ENCODE results near the gene WDR37.
"Not testable (repeated sequence)": the region's sequence is repeated elsewhere in the genome, so short reads cannot be mapped to it uniquely, and the experiment has no call there.

The WDR37 gene

DNA sequence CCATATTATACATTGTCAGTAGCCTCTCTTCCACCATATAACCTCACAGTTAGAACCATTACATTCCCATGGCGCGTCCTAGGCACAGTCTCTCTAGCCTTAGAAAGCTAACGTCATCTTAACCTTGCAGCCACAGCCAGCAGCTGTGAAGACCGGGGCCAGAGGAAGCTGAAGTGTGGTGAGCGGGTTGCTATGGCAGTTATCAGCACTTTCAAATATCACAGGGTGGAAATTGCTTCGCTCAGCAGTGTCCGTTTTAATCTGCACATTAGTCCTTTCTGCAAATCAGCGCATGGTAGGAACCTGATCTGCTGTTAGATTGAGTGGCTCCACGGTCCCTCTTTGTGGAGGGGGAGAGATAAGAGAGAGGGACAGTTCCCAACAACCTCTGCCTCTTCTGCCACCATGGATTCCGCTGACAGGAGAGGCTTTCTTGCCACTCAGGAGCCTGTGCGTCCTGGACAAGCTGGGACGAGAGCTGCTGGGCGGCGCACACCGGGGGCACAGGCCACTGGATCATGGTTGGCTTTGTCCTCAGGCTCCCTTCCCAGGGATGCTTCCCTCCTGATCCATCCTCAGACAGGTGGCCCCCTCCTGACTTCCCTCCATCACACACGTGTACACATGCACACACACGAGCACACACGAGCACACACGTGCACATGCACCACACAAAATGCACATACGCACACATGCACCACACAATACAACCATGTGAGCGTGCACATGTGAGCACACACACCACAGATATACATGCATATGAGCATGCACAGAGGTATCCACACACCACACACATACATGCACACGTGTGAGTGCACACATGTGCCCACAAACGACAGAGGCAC, 93.8 kb downstream of the WDR37 start:
- in situ Hi-C loops (cut with HindIII; ENCODE audit: low sequenced_read_pairs): no loop called here

DNA sequence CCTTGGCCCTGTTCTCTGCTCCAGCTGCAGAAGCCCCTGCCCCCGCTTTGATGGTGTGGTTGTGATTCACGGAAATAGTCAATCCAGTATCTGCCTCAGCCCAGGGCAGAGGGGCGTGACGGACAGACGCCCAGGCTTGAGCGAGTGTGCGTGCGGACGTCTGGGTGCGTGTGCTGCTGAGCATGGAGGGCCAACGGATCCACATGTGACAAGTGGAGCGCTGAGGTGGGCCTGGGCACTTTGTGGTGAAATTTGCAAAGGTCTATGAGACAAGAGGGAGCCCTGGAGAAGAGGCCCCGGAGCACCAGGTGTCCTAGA, 94.4 kb downstream of the WDR37 start:
- in situ Hi-C loops (cut with HindIII; ENCODE audit: low sequenced_read_pairs): no loop called here

DNA sequence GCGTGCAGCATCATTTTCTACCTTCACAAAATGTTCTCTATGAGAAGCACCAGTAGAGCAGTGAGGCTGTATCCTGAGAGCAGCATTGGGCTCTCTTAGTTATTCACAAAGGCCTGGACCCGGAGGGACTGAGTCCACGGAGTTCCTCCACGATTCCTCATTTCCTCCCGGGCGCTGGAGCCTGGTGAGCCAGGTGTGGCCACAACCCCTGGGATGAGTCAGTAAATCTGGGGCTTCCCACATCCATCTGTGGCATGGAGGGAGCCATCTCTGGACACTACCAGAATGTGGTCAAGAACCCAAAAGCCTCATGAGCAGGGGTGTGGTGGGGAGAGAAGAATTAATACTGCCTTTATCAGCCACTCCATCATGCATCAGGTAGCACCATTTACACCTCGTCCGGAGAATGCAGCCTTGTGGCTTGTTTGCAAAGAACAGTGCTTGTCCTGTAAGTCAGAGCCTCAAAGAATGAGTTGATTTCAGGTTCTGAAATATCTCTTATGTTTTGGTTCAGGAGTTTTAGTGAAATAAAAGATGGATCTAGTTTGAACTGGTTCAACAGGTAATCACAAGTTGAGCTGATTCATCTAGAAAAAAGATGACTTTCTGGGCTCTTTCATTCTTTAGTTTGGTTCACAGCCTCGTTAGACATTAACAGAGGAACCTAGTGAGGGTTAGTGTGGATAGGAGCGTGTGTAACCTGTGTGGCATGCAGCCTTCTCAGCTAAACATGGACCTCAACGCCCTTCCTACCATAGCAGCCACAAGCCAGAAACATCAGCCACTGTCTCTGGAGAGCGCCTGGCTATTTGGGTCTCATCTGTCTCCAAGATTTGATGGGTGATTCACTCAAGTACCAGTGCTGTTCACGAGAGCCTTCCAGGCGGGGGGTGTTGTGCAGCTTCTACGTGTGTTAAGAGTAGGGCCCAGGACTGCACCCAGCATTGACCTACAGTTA, 95.2 kb downstream of the WDR37 start:
- in situ Hi-C loops (cut with HindIII; ENCODE audit: low sequenced_read_pairs): no loop called here

DNA sequence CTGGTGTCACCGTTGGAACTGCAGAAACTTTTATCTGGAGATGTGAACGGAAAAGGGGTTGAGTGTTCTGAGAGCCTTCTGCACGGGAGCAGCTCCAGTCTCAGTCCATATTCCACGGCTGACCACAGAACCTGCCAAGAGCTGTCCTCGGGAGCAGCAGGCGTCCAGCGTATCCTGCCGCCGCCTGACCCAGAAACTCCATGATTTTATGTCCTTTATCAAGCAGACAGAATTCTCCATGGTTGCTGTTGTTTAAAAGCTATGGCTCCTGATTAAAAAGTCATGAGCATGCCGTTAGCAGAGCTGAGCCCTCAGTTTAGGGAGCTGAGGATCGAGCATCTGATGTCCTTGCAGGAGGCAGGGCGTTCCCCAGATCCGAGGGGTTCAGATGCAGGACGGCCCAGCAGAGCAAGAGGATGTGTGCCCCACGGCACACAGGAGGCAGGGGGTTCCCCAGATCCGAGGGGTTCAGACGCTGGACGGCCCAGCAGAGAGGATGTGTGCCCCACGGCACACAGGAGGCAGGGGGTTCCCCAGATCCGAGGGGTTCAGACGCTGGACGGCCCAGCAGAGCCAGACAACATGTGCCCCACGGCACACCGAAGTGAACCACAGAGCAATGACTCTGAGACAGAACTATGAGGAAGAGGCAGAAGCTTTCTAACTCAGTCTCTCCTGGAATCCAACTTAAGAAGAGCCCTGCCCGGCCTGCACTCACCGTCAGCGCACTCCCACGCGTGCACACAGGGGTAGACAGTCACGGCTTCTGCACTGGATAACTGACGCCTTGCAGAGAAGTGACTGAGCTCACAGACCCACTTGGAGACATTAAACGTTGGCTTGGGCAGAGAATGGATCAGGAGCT, 96.4 kb downstream of the WDR37 start:
- in situ Hi-C loops (cut with HindIII; ENCODE audit: low sequenced_read_pairs): no loop called here

DNA sequence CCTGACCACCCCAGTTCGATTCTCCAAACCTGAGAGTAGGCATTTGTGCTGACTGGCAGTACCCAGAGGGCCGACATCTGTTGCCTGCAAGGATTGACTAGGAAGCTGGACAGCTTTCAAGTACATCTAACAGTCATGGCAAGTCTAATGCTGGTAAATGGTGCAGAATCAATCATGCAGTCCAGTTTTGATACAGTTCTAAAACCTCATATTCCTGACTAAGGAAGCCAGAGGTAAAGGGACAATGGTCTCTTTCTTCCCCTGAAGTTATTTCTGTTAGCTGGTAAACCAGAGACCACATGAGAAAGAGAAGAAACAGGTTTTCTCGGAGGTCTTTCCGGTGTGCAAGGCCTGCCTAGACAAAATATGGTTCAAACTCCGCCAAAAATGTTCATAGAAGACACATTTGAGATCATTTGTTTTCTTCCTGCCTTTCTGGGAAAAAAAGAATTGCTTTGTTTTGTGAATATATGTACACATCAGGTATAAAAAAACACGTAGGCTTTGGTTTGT, 97.1 kb downstream of the WDR37 start:
- in situ Hi-C loops (cut with HindIII; ENCODE audit: low sequenced_read_pairs): no loop called here

DNA sequence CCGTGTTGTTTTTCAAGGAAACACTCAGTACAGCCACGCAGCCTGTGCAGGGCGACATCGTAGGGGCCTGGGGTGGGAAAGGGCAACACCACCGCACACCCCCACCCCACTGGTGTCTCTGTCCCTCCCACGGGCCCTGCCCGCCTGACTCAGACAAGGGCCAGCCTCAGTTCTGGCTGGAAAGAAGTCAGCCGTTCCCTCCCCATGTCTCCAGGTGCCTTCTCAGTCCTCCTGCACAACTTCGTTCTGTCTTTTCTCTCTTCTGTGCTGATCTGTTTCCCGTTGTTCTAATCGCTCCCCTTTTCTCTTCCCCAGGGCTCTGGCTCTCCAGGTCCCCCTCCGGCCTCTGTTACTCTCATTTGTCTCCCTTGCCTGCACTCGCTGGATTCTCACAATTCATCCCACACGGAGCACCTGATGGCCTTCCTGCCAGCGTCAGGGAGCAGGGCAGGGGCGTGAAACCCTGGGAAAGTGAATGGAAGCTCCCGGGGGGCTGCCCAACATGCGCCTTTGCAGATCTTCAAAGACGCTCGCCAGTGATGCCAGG, 97.7 kb downstream of the WDR37 start:
- in situ Hi-C loops (cut with HindIII; ENCODE audit: low sequenced_read_pairs): no loop called here

DNA sequence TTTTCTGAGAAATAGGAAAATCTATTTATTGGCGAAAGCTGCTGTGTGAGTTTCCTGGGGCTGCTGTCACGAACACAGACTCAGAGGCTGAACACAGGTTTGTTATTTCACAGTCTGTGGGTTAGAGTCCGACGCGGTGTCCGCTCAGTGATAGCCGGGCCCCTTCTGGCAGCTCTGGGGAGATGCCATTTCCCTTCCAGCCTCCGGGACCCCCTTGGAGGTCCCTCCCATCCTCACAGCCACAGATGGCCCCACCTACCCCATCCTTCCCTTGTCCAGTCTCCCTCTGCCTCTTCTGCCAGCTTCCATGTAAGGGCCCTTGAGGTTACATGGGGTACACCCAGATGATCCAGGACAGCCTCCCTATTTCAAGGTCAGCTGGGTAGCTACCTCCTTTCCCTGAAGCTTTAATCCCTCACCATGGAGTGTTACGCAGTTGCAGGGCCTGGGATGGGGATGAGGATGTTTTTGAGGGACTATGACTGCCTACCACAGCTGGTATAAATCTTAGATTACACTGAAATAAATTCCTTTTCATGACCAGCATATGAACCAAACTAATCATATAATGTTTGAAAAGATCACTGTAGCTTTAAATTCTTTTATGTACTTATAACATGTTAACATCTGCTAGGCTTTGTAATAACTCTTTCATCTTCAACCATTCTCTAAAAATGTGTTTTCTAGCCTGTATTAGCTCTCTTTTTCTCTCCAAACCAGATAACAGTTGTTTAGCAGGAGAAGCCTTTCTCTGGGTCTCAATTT, 98.5 kb downstream of the WDR37 start:
- in situ Hi-C loops (cut with HindIII; ENCODE audit: low sequenced_read_pairs): no loop called here

DNA sequence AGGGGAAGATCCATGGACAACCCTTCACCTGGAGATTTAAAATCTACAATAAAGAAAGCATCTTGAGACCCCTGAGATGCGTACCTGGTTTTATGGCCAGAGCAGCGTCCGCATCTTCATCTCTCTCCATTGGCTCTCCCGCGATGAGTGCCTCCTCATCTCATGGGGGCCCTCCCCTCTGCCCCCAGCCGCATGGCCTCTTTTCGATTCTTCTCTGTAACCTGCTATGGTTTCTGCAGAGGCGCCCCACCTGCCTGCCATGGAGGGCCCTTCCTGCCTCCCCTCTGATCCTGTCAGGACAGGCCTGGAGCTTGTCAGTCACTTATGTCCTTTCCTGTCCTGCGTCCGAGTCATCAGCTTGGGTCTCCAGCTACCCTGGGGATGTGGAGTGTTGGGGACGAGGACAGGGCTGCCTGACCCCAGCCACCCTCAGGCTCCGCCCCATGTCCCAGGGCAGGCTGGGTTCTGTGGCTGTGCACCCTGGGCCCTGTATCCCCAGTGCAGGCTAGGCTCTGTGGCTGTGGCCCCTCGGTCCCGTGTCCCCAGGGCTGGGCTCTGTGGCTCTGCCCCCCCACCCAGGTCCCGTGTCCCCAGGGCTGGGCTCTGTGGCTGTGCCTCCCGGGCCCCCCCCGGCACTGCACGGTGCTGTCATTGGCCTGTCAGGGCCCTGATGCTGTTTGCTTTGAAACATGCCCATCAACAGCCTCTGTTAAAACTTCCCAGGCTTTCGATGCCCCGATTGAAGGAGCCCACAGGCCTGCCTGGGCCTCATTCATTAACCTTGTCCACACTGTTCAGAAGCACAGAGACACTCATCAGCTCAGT, 99.8 kb downstream of the WDR37 start:
- in situ Hi-C loops (cut with HindIII; ENCODE audit: low sequenced_read_pairs): no loop called here

DNA sequence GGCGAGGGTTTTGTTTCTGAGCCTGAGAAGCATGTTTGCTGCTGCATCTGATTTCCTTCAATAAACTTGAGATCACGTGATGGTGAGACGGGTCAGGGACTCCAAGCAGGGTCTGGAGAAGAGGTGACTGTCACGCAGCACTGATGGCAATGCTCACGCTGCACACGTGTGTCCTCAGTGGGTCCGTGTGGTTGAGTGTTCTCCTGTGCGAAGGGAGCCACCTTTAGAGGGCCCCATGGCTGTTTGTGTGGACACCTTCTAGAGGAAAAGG, 100.4 kb downstream of the WDR37 start:
- in situ Hi-C loops (cut with HindIII; ENCODE audit: low sequenced_read_pairs): no loop called here

DNA sequence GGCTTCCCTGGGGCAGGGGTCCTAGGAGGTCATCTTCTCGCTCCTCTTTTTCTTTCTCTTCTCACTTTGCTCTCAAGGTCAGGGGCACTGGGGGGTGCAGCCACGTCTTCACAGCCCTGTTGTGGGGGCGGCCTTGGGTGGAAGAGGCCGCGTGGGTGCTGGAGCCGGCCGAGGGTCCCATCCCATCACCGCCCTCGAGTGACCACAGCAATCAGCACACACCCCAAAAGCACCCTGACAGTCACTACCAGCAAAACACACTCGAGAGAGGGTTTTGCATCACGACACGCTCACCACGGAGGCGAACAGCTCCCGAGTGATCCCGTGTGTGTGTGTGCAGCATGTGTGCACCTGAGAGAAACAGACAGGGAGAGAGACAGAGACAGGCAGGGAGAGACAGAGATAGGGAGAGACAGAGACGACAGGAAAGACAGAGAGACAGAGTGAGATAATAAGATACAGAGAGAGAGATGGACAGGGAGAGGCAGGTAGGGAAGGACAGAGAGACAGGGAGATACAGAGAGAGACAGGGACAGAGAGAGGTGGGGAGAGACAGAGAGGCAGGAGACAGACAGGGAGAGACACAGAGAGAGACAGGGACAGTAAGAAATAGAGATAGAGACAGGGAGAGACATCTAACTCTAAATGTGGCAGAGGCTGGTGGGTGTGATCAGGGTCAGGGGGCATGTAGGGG, 100.9 kb downstream of the WDR37 start:
- in situ Hi-C loops (cut with HindIII; ENCODE audit: low sequenced_read_pairs): no loop called here

DNA sequence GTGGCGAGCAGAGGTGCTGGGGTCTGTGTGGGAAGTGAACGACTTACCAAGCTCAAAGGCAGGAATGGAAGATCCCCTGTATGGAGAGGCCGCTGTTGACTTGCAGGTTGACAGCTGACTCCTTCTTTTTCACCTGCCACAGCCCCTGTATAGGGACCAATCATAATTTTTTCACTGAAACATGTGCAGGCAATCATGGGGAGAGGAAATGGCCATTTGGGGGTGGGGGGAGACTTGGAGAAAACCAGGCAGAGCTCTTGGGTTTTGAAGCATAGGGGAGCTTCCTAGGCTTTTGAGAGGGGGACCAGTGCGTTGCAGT, 101.4 kb downstream of the WDR37 start:
- in situ Hi-C loops (cut with HindIII; ENCODE audit: low sequenced_read_pairs): no loop called here

DNA sequence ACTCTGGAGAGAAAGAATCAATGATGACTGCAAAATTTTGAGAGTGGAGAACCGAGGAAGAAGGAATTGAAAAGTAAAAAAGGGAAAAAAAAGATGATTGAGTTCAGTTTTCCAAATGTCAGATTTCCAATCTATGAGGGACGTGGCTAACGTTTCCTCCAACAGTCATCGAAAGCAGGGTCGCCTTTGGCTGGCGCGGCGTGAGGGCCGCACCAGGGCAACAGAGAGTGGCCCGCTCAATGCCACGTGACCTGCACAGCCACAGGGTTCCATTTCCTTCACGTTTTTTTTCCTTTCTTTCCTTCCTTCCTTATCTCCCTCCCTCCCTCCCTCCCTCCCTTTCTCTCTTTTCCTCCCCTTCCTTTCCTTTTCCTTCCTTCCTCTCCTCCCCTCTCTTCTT, 101.9 kb downstream of the WDR37 start:
- in situ Hi-C loops (cut with HindIII; ENCODE audit: low sequenced_read_pairs): no loop called here

DNA sequence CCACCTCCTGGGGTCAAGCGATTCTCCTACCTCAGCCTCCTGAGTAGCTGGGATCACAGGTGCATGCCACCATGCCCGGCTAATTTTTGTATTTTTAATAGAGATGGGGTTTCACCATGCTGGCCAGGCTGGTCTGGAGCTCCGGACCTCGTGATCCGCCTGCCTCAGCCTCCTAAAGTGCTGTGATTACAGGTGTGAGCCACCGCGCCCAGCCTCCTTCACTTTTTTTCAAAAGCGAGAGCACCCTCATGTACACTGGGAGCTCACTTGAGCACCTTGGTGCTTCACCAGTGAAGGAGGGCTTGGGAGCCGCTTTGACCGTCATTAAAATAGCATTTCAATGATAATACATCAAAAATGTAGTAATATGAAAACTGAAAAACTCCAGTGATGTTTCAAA, 102.4 kb downstream of the WDR37 start:
- in situ Hi-C loops (cut with HindIII; ENCODE audit: low sequenced_read_pairs): not testable (repeated sequence)

DNA sequence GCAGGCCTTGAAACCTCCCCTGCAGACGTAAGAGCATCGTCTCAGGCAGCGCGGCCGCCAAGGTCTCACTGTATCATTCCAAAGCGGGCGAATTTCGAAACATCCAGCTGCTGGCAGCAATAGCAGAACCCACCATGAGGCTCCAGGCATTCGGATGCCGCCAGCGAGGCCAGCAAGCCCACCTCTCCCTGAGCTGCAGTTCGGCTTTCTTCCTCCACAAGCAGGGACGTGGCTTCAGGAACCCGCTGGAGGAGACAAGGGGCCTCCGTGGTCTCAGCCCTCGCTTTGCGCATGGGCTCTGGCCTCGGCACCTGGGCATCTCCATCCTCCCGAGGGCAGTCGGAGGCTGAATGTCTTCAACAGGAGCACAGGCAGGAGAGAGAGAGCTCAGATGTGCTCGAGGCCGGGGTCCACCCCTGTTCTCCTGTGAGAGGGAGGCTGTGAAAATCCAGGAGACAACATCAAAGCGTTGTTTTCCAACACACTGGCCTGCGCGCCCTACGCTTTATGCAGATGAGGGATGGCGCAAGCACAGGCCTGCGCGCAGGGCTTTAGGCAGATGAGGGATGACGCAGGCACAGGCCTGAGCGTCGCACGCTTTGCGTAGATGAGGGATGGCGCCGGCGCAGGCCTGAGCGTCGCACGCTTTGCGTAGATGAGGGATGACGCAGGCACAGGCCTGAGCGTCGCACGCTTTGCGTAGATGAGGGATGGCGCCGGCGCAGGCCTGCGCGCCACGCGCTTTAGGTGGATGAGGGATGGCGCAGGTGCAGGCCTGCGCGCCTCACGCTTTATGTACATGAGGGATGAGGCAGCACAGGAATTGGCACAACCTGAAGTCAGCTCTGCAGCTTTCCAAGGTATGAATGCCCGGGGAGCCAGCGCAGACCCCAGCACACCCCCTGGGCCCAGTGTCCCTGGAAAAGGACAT, 103.2 kb downstream of the WDR37 start:
- in situ Hi-C loops (cut with HindIII; ENCODE audit: low sequenced_read_pairs): no loop called here

DNA sequence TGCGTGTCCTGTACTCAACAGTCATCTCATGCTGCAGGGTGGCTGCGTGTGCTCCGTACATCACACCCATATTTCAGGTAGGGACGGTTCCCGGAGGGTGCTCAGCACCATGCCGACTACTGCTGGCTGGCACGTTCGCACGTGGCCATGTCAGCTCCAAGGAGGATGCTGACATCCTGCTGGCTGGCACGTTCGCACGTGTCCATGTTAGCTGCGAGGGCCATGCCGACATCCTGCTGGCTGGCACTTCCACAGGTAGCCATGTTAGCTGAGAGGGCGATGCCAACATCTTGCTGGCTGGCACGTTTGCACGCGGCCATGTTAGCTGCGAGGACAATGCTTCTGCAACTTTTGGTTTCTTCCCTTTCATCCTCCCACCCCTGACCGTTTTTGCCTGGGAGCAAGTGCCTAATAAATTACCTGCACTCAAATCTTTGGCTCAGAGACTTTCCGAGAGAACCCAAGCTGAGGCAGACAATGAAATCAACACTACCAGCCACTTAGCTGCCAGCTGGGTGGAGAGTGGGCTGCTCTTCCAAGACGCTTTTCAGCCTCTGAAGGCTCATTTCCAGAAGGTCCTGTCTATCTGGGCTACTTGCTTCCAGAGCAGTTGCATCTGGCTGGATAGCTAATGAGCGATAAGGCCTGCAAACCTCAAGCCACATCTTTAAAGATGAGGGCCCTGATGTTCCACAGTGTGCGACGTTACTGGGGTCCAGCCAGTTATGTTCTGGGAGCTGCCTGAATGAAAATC, 104.6 kb downstream of the WDR37 start:
- in situ Hi-C loops (cut with HindIII; ENCODE audit: low sequenced_read_pairs): no loop called here

DNA sequence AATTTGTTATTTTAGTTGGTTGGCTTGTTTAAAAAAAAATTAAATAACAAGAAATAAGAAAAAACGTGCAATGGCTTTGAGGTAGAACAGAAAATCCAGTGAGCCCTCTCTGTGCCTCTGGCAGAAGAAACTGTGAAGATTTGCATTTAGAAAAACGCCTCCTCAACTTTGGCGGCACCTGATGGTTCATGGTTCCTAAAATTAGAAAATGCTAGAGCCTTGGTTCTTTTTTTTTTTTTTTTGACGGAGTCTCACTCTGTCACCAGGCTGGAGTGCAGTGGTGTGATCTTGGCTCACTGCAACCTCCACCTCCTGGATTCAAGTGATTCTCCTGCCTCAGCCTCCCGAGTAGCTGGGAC, 105.1 kb downstream of the WDR37 start:
- in situ Hi-C loops (cut with HindIII; ENCODE audit: low sequenced_read_pairs): not testable (repeated sequence)
